ENCODE results near the gene CCDC192.

- no peak for TF ChIP-seq CTCF (IDR thresholded peaks at IDR 0.05; ENCODE audit: low read depth, low read length, poor library complexity, severe bottlenecking)
- no peak for TF ChIP-seq EZH2phosphoT487 (IDR thresholded peaks at IDR 0.05; ENCODE audit: borderline replicate concordance, low read length)
Measured at GRCh38 chr5:127976991-127977717, 274.0 kb downstream of the CCDC192 start.
